SKM-1 (cell line): Measurements from ENCODE around the gene FNIP2.

Experiments
- DNase-seq: peaks from one replicate; lab custom pipeline; 2025; ENCODE audit not compliant: unreplicated experiment; lab: John Stamatoyannopoulos, UW

The FNIP2 gene

GRCh38 chr4:158762553-158762952 is 6.3 kb upstream of the FNIP2 start:
- no peak for DNase-seq

GRCh38 chr4:158763462-158763861 is 5.4 kb upstream of the FNIP2 start:
- no peak for DNase-seq

- peak; percentile 68 for DNase-seq
Observed at GRCh38 chr4:158766434-158767044, 2.3 kb upstream of the FNIP2 start.

- DNase-seq: no peak
Observed at GRCh38 chr4:158767451-158767850, 1.4 kb upstream of the FNIP2 start.

- no peak for DNase-seq
Observed at GRCh38 chr4:158769175-158769921, 522 bp downstream of the FNIP2 start.

- no peak for DNase-seq
Observed at GRCh38 chr4:158770671-158771070, 1.8 kb downstream of the FNIP2 start.

GRCh38 chr4:158771776-158772175 is 3.0 kb downstream of the FNIP2 start:
- no peak for DNase-seq

GRCh38 chr4:158775091-158775651 is 6.3 kb downstream of the FNIP2 start:
- no peak for DNase-seq

- DNase-seq: no peak
Observed at GRCh38 chr4:158776106-158776505, 7.3 kb downstream of the FNIP2 start.

GRCh38 chr4:158777423-158778155 is 8.8 kb downstream of the FNIP2 start:
- DNase-seq: no peak

GRCh38 chr4:158778156-158778711 is 9.4 kb downstream of the FNIP2 start:
- no peak for DNase-seq

GRCh38 chr4:158778712-158779111 is 9.9 kb downstream of the FNIP2 start:
- no peak for DNase-seq

GRCh38 chr4:158781963-158782362 is 13.1 kb downstream of the FNIP2 start:
- no peak for DNase-seq

GRCh38 chr4:158782551-158783360 is 13.9 kb downstream of the FNIP2 start:
- DNase-seq: no peak

- DNase-seq: peak; percentile 49
Observed at GRCh38 chr4:158783785-158784184, 15.0 kb downstream of the FNIP2 start.

GRCh38 chr4:158785718-158786117 is 16.9 kb downstream of the FNIP2 start:
- DNase-seq: no peak

- DNase-seq: no peak
Observed at GRCh38 chr4:158786121-158786601, 17.3 kb downstream of the FNIP2 start.

- no peak for DNase-seq
Observed at GRCh38 chr4:158786955-158787354, 18.1 kb downstream of the FNIP2 start.

GRCh38 chr4:158787709-158788475 is 19.1 kb downstream of the FNIP2 start:
- DNase-seq: no peak

- DNase-seq: no peak
Observed at GRCh38 chr4:158788516-158788915, 19.7 kb downstream of the FNIP2 start.
